Lower leg skin (tissue), 3 donors: Measurements from ENCODE around the gene TRMT6.

ENCODE experiments used
- POLR2A ChIP-seq, 2 donors: fragments of 450-650 bp; IDR thresholded peaks; one replicate each; pipeline ENCODE4 v1.6.1; 2016 to 2017; ENCODE audit warnings: antibody characterized with exemption in 2 of 2, mild to moderate bottlenecking in 1 of 2, moderate library complexity in 1 of 2
- TF ChIP-seq, protein P1 (sequence below), 3 donors: fragments of 450-650 bp; IDR thresholded peaks; one replicate each; pipeline ENCODE4 v1.5.1; 2016; ENCODE audit warnings: antibody characterized with exemption in 3 of 3, mild to moderate bottlenecking in 3 of 3, moderate library complexity in 2 of 3

DNA sequence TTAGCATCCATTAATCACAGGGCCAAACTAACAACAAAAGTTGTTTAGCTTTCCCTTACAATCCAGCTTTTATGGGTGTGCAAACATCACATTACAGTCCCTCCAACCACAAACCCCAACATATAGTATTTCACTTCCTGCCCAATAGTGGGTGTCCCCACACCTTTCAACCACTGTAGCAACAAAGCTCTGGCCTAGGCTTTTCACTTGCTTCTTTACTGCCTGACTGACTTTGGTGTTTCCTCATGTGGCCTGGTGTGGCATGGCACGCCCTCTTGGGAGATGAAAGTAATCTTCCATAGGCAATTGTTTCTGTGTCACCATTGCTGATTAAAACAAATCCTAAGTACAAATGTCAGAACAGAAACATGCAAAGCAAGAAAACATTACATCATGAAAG, 46.4 kb upstream of the TRMT6 start:
- TF ChIP-seq, protein P1, sequence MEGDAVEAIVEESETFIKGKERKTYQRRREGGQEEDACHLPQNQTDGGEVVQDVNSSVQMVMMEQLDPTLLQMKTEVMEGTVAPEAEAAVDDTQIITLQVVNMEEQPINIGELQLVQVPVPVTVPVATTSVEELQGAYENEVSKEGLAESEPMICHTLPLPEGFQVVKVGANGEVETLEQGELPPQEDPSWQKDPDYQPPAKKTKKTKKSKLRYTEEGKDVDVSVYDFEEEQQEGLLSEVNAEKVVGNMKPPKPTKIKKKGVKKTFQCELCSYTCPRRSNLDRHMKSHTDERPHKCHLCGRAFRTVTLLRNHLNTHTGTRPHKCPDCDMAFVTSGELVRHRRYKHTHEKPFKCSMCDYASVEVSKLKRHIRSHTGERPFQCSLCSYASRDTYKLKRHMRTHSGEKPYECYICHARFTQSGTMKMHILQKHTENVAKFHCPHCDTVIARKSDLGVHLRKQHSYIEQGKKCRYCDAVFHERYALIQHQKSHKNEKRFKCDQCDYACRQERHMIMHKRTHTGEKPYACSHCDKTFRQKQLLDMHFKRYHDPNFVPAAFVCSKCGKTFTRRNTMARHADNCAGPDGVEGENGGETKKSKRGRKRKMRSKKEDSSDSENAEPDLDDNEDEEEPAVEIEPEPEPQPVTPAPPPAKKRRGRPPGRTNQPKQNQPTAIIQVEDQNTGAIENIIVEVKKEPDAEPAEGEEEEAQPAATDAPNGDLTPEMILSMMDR (IDR thresholded peaks at IDR 0.05): no peak
- no peak for TF ChIP-seq POLR2A (IDR thresholded peaks at IDR 0.05)
